Measurements from ENCODE around the gene COL5A1. TPM values are rescaled to one million over a fixed set of nuclear protein-coding genes. Genes with fewer than 3 reads are reported as not detected.

The COL5A1 gene
- total RNA-seq, 1 experiment from 2014 or later: 10.6 TPM

GRCh38 chr9:134704498-134704897 is 62.9 kb downstream of the COL5A1 start:
- Histone ChIP-seq H4K20me1 (ENCODE audit: low read length) (no peaks in the 10 kb centered on the region), H3K9ac (ENCODE audit: low read length) (no peak overlapping the region), H3K4me1 (ENCODE audit: insufficient read depth, low read length) (no peaks in the 10 kb centered on the region), H3K4me3 (ENCODE audit: low read length) (no peak overlapping the region), H3K27me3 (ENCODE audit: low read length) (no peaks in the 10 kb centered on the region), H3K79me2 (ENCODE audit: low read length) (no peaks in the 10 kb centered on the region), H3K4me2 (ENCODE audit: low read length) (no peak overlapping the region), H3K9me2 (replicated peaks; ENCODE audit: low read length) (no peaks in the 10 kb centered on the region), H3F3A (ENCODE audit: low read length, unreplicated experiment) (no peaks in the 10 kb centered on the region), H2AFZ (ENCODE audit: low read length) (no peak overlapping the region), H3K27ac (ENCODE audit: low read length) (no peak overlapping the region), H3K36me3 (ENCODE audit: low read depth, low read length) (no peaks in the 10 kb centered on the region), H3K9me3 (ENCODE audit: low read length) (no peaks in the 10 kb centered on the region)
- BruUV-seq (replicated peaks): no TSS peak
- POLR2A ChIA-PET (ENCODE audit: unreplicated experiment): no interaction called here
- TF ChIP-seq EZH2phosphoT487 (IDR thresholded peaks at IDR 0.05; ENCODE audit: borderline replicate concordance, low read length) (no peak), CTCF (conservative IDR thresholded peaks at IDR 0.05; ENCODE audit: low read depth, low read length) (no peak), EZH2 (IDR thresholded peaks at IDR 0.05; ENCODE audit: low read length, unreplicated experiment) (no peak)
- CTCF ChIA-PET: no interaction called here
- intact Hi-C loops (cut with micrococcal nuclease): no loop called here
- no peak for DNase-seq
- no peak for ATAC-seq

GRCh38 chr9:134705786-134706185 is 64.2 kb downstream of the COL5A1 start:
- Histone ChIP-seq H3K9ac (ENCODE audit: low read length) (no peak overlapping the region), H3K4me2 (ENCODE audit: low read length) (no peak overlapping the region), H3K4me1 (ENCODE audit: insufficient read depth, low read length) (no peaks in the 10 kb centered on the region), H3K36me3 (ENCODE audit: low read depth, low read length) (no peaks in the 10 kb centered on the region), H3K9me2 (replicated peaks; ENCODE audit: low read length) (no peaks in the 10 kb centered on the region), H3K27me3 (ENCODE audit: low read length) (no peaks in the 10 kb centered on the region), H4K20me1 (ENCODE audit: low read length) (no peaks in the 10 kb centered on the region), H3K79me2 (ENCODE audit: low read length) (no peaks in the 10 kb centered on the region), H3K9me3 (ENCODE audit: low read length) (no peaks in the 10 kb centered on the region), H3F3A (ENCODE audit: low read length, unreplicated experiment) (no peaks in the 10 kb centered on the region), H3K27ac (ENCODE audit: low read length) (no peak overlapping the region), H3K4me3 (ENCODE audit: low read length) (no peak overlapping the region), H2AFZ (ENCODE audit: low read length) (no peak overlapping the region)
- intact Hi-C loops (cut with micrococcal nuclease): no loop called here
- no TSS peak for BruUV-seq (replicated peaks)
- DNase-seq (no peak), ATAC-seq (no peak)
- TF ChIP-seq EZH2 (IDR thresholded peaks at IDR 0.05; ENCODE audit: low read length, unreplicated experiment) (no peak), EZH2phosphoT487 (IDR thresholded peaks at IDR 0.05; ENCODE audit: borderline replicate concordance, low read length) (no peak), CTCF (conservative IDR thresholded peaks at IDR 0.05; ENCODE audit: low read depth, low read length) (no peak)
- POLR2A ChIA-PET (ENCODE audit: unreplicated experiment): no interaction called here
- CTCF ChIA-PET: no interaction called here

GRCh38 chr9:134706522-134706921 is 64.9 kb downstream of the COL5A1 start:
- Histone ChIP-seq H3K9me3 (ENCODE audit: low read length) (no peaks in the 10 kb centered on the region), H3K4me1 (ENCODE audit: insufficient read depth, low read length) (no peaks in the 10 kb centered on the region), H3K36me3 (ENCODE audit: low read depth, low read length) (no peaks in the 10 kb centered on the region), H2AFZ (ENCODE audit: low read length) (no peak overlapping the region), H3K4me3 (ENCODE audit: low read length) (no peak overlapping the region), H3K9ac (ENCODE audit: low read length) (no peak overlapping the region), H3F3A (ENCODE audit: low read length, unreplicated experiment) (no peaks in the 10 kb centered on the region), H3K27me3 (ENCODE audit: low read length) (no peaks in the 10 kb centered on the region), H3K27ac (ENCODE audit: low read length) (no peak overlapping the region), H3K79me2 (ENCODE audit: low read length) (no peaks in the 10 kb centered on the region), H3K4me2 (ENCODE audit: low read length) (no peak overlapping the region), H4K20me1 (ENCODE audit: low read length) (no peaks in the 10 kb centered on the region), H3K9me2 (replicated peaks; ENCODE audit: low read length) (no peaks in the 10 kb centered on the region)
- no TSS peak for BruUV-seq (replicated peaks)
- no peak for DNase-seq
- CTCF ChIA-PET: no interaction called here
- TF ChIP-seq CTCF (conservative IDR thresholded peaks at IDR 0.05; ENCODE audit: low read depth, low read length) (no peak), EZH2phosphoT487 (IDR thresholded peaks at IDR 0.05; ENCODE audit: borderline replicate concordance, low read length) (no peak), EZH2 (IDR thresholded peaks at IDR 0.05; ENCODE audit: low read length, unreplicated experiment) (no peak)
- intact Hi-C loops (cut with micrococcal nuclease): no loop called here
- no peak for ATAC-seq
- POLR2A ChIA-PET (ENCODE audit: unreplicated experiment): no interaction called here
